HepG2 (cell line): Measurements from ENCODE around the gene MSS51. TPM values are rescaled to one million over a fixed set of nuclear protein-coding genes. Genes with fewer than 3 reads are reported as not detected.

ENCODE experiments used
- ATAC-seq: fragments of 200-7000 bp; cut with Tn5 transposase; 3 replicates; pipeline ENCODE4 v1.9.1; 2020; ENCODE audit warnings: mild to moderate bottlenecking, moderate library complexity
- BruUV-seq: library from RNA; stranded (reverse); fragments of 400-500 nt; replicated peaks from 2 replicates; lab custom pipeline; 2021; lab: Mats Ljungman, UMichigan
- CTCF ChIA-PET: fragments of 300-600 bp; formaldehyde crosslinking; extraction: SDS; loops from one replicate; lab custom pipeline; 2021; ENCODE audit warnings: low total read pairs, inconsistent platforms, low intra/inter-chr PET ratio; lab: Yijun Ruan, JAX
- POLR2A ChIA-PET: fragments of 350-600 bp; sonication (Branson Sonifier 250); formaldehyde crosslinking; loops from one replicate; lab custom pipeline; 2020; ENCODE audit warnings: antibody characterized with exemption, inconsistent platforms; lab: Yijun Ruan, JAX
- DNase-seq: peaks from one replicate; pipeline ENCODE4 v3.0.0-alpha.2; 2015; ENCODE audit warnings: low spot score
- FAIRE-seq: peaks from 3 replicates; lab custom pipeline; 2011; peaks lifted over from hg19 to GRCh38; lab: Jason Lieb, UNC
- H2AFZ ChIP-seq: one replicate; pipeline ENCODE4 v1.6.1; 2011; ENCODE audit warnings: low read length, inconsistent platforms
- H3K27ac ChIP-seq: fragments of 300-600 bp; 3 replicates; pipeline ENCODE4 v1.8.0; 2011; ENCODE audit warnings: mixed run types, mild to moderate bottlenecking, mixed read lengths, low read length, inconsistent platforms; ENCODE audit not compliant: insufficient read depth; ENCODE audit errors: extremely low read length
- H3K27me3 ChIP-seq, 2 experiments: fragments of 200-600 bp in 1 of 2; 2 replicates in 1 of 2; 3 replicates in 1 of 2; pipeline versions ENCODE4 v1.6.0 to v1.8.0; 2011; ENCODE audit warnings: low read length in 2 of 2, mild to moderate bottlenecking in 2 of 2, moderate library complexity in 2 of 2, inconsistent platforms in 1 of 2; ENCODE audit not compliant: insufficient read depth in 2 of 2, control insufficient read depth in 1 of 2
- H3K36me3 ChIP-seq, 2 experiments: fragments of 200-600 bp in 1 of 2; replicated peaks in 1 of 2; 2 replicates in 1 of 2; 3 replicates in 1 of 2; pipeline versions ENCODE4 v1.5.1 to v1.8.0; 2011; ENCODE audit warnings: low read length in 2 of 2, inconsistent platforms in 1 of 2; ENCODE audit not compliant: insufficient read depth in 2 of 2, control insufficient read depth in 1 of 2
- H3K4me1 ChIP-seq: 2 replicates; pipeline ENCODE4 v1.5.1; 2012; ENCODE audit warnings: low read length, inconsistent platforms; ENCODE audit not compliant: insufficient read depth
- H3K4me2 ChIP-seq: 2 replicates; pipeline ENCODE4 v1.6.0; 2011; ENCODE audit warnings: low read depth, low read length, inconsistent platforms
- H3K4me3 ChIP-seq, 3 experiments: fragments of 200-600 bp in 1 of 3; sonication (generic), shearing (Covaris generic) in 1 of 3; replicated peaks in 1 of 3; 2 replicates each; pipeline ENCODE4 v1.5.1; 2011 to 2016; ENCODE audit warnings: low read length in 3 of 3, inconsistent platforms in 2 of 3, low read depth in 2 of 3, mild to moderate bottlenecking in 2 of 3, control low read depth in 1 of 3, mixed read lengths in 1 of 3; ENCODE audit not compliant: insufficient read depth in 1 of 3
- H3K79me2 ChIP-seq: one replicate; pipeline ENCODE4 v1.6.1; 2011; ENCODE audit warnings: low read length, inconsistent platforms; ENCODE audit not compliant: insufficient read depth
- H3K9ac ChIP-seq: 2 replicates; pipeline ENCODE4 v1.6.0; 2011; ENCODE audit warnings: mild to moderate bottlenecking, low read depth, low read length, inconsistent platforms; ENCODE audit not compliant: insufficient read depth
- H3K9me3 ChIP-seq: 2 replicates; pipeline ENCODE4 v1.5.1; 2012; ENCODE audit warnings: mild to moderate bottlenecking, low read length
- H4K20me1 ChIP-seq: 2 replicates; pipeline ENCODE4 v1.6.0; 2011; ENCODE audit warnings: inconsistent platforms, mild to moderate bottlenecking, low read length, moderate library complexity; ENCODE audit not compliant: insufficient read depth
- NCOA1 ChIP-seq: sonication (generic); formaldehyde crosslinking; IDR thresholded peaks from 2 replicates; pipeline ENCODE4 v1.9.0; 2021; ENCODE audit warnings: missing genetic modification reagents
- RBM22 ChIP-seq: fragments of 200-400 bp; formaldehyde crosslinking; optimal IDR thresholded peaks from 2 replicates; pipeline ENCODE3; 2017; ENCODE audit warnings: mild to moderate bottlenecking, low read length, moderate library complexity
- ZNF451 ChIP-seq: sonication (generic); formaldehyde crosslinking; IDR thresholded peaks from 2 replicates; pipeline ENCODE4 v1.5.0; 2020; ENCODE audit warnings: mild to moderate bottlenecking, missing genetic modification reagents
- WGBS: methylation state at CpG from one replicate; pipeline ENCODE4 v1.1.6; 2017; ENCODE audit warnings: low lambda C conversion rate; 5-methylcytosine and 5-hydroxymethylcytosine counted together
- in situ Hi-C: cut with HindIII; loops from 2 replicates; pipeline ENCODE4 v1.10.0; 2017; ENCODE audit warnings: low pct_unique_long_range_greater_than_20kb; ENCODE audit not compliant: extremely low pct_ligation_motif_present
- intact Hi-C: fragments of 100-400 bp; cut with micrococcal nuclease; formaldehyde crosslinking; loops from one replicate; pipeline ENCODE4 v1.10.0; 2022; ENCODE audit not compliant: unreplicated experiment
- polyA plus RNA-seq, 8 experiments: library from polyadenylated mRNA; depleted of rRNA in 3 of 8; stranded (reverse) in 7 of 8; unstranded in 1 of 8; fragments of >200 nt; fragmentation: Illumina TruSeq in 4 of 8; extraction: Trizol in 4 of 8; gene quantifications; 2 replicates each; pipeline versions ENCODE4 v1.2.1 to v1.2.3, GENCODE V29; 2011 to 2016; ENCODE audit warnings: low read depth in 4 of 8, missing spikeins in 1 of 8, mixed read lengths in 1 of 8; ENCODE audit not compliant: insufficient read depth in 1 of 8
- total RNA-seq, 5 experiments: library from RNA; depleted of rRNA; stranded (reverse); fragments of >200 nt; fragmentation: Illumina TruSeq; extraction: Trizol; gene quantifications; 2 replicates each; pipeline ENCODE4 v1.2.3, GENCODE V29; 2016; ENCODE audit warnings: low read depth in 1 of 5

MSS51 gene
- total and polyA plus RNA-seq, 2 of the 13 experiments (the other 11 are each of a cell fraction or from before 2014, with no cell fraction given): 0.91 to 2.4 TPM

DNA sequence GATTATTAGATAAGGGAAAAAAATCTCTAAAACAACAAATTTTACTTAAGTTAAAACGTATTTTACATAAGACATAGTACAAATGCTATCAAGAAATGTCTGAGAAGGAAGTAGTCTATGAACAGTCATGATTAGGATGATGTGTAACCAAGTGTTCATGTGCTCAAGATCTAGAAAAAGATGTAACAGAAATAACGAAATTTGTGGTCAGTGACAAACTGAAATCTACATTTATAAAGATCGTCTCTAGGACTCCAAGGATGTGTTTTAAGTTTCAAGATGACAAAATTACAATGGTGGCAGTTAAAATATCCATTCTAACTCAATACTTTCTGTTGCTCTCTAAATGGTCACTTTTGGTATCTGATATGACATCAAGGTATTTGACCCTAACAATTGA, 45.3 kb upstream of the MSS51 start:
- peaks cover 2 to 42% of the 10 kb centered on the region in 2 experiments; a peak in 3 of 5 replicates for H3K36me3 ChIP-seq
- no peak for ATAC-seq

DNA sequence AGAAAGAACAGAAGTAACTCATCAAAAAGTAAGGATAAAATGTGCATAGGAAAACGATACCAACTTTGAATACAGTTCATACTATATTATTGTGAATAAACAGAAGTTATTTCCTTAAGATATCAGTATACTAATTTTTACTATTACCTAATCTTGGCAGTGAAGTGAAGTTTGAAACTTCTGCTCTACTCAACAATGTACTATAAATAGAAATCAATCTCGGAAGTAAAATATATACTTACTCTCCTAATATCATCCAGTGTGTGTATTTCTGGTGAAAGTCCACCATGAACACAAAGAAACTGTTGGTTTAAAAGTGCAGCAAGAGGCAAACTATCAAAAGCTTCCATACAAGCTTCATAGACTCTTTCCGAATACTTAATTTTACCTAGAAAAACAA, 37.9 kb upstream of the MSS51 start:
- Histone ChIP-seq H3K4me1 (no peaks in the 10 kb centered on the region), H4K20me1 (no peaks in the 10 kb centered on the region), H3K9ac (no peak overlapping the region), H2AFZ (no peak overlapping the region), H3K4me3 (no peak overlapping the region), H3K27ac (no peak overlapping the region), H3K36me3 (peaks cover 2 to 46% of the 10 kb centered on the region in 2 experiments), H3K9me3 (no peaks in the 10 kb centered on the region), H3K4me2 (no peak overlapping the region), H3K27me3 (no peaks in the 10 kb centered on the region), H3K79me2 (no peaks in the 10 kb centered on the region)
- in situ Hi-C loops (no loop called here), intact Hi-C loops (no loop called here)
- DNase-seq (no peak), ATAC-seq (no peak), FAIRE-seq (no peak)
- no TSS peak for BruUV-seq
- TF ChIP-seq RBM22: no peak
- no peak for TF ChIP-seq NCOA1
- ChIA-PET POLR2A (no interaction called here), CTCF (no interaction called here)
- WGBS: 94% methylated on average over 3 of the region's 3 CpGs

More for the DNA sequence above, 45.3 kb upstream of the MSS51 start:
- Histone ChIP-seq H3K4me1 (no peaks in the 10 kb centered on the region), H4K20me1 (no peaks in the 10 kb centered on the region), H2AFZ (no peak overlapping the region), H3K27ac (no peak overlapping the region), H3K27me3 (no peaks in the 10 kb centered on the region), H3K9ac (no peak overlapping the region), H3K4me3 (no peak overlapping the region), H3K79me2 (no peaks in the 10 kb centered on the region)
- BruUV-seq: no TSS peak
- CTCF ChIA-PET: no interaction called here
- no peak for FAIRE-seq
- intact Hi-C loops (no loop called here), in situ Hi-C loops (no loop called here)
- no peak for DNase-seq
- 95% methylated on average over 3 of the region's 3 CpGs for WGBS
- no peak for TF ChIP-seq ZNF451
- TF ChIP-seq, all 625 proteins: peak for 0
- no peak overlapping the region for H3K4me2 ChIP-seq
- H3K9me3 ChIP-seq: no peaks in the 10 kb centered on the region
- POLR2A ChIA-PET: no interaction called here
